HepG2 (cell line): Measurements from ENCODE around the gene SLC16A4. TPM values are rescaled to one million over a fixed set of nuclear protein-coding genes. Genes with fewer than 3 reads are reported as not detected.

Experiments used
- ATAC-seq: fragments of 200-7000 bp; cut with Tn5 transposase; 3 replicates; pipeline ENCODE4 v1.9.1; 2020; ENCODE audit warnings: mild to moderate bottlenecking, moderate library complexity
- BruUV-seq: library from RNA; stranded (reverse); fragments of 400-500 nt; replicated peaks from 2 replicates; lab custom pipeline; 2021; lab: Mats Ljungman, UMichigan
- CTCF ChIA-PET: fragments of 300-600 bp; formaldehyde crosslinking; extraction: SDS; loops from one replicate; lab custom pipeline; 2021; ENCODE audit warnings: low total read pairs, inconsistent platforms, low intra/inter-chr PET ratio; lab: Yijun Ruan, JAX
- POLR2A ChIA-PET: fragments of 350-600 bp; sonication (Branson Sonifier 250); formaldehyde crosslinking; loops from one replicate; lab custom pipeline; 2020; ENCODE audit warnings: antibody characterized with exemption, inconsistent platforms; lab: Yijun Ruan, JAX
- DNase-seq: peaks from one replicate; pipeline ENCODE4 v3.0.0-alpha.2; 2015; ENCODE audit warnings: low spot score
- FAIRE-seq: peaks from 3 replicates; lab custom pipeline; 2011; peaks lifted over from hg19 to GRCh38; lab: Jason Lieb, UNC
- H2AFZ ChIP-seq: one replicate; pipeline ENCODE4 v1.6.1; 2011; ENCODE audit warnings: low read length, inconsistent platforms
- H3K27ac ChIP-seq: fragments of 300-600 bp; 3 replicates; pipeline ENCODE4 v1.8.0; 2011; ENCODE audit warnings: mixed run types, mild to moderate bottlenecking, mixed read lengths, low read length, inconsistent platforms; ENCODE audit not compliant: insufficient read depth; ENCODE audit errors: extremely low read length
- H3K27me3 ChIP-seq, 2 experiments: fragments of 200-600 bp in 1 of 2; 2 replicates in 1 of 2; 3 replicates in 1 of 2; pipeline versions ENCODE4 v1.6.0 to v1.8.0; 2011; ENCODE audit warnings: low read length in 2 of 2, mild to moderate bottlenecking in 2 of 2, moderate library complexity in 2 of 2, inconsistent platforms in 1 of 2; ENCODE audit not compliant: insufficient read depth in 2 of 2, control insufficient read depth in 1 of 2
- H3K36me3 ChIP-seq, 2 experiments: fragments of 200-600 bp in 1 of 2; replicated peaks in 1 of 2; 2 replicates in 1 of 2; 3 replicates in 1 of 2; pipeline versions ENCODE4 v1.5.1 to v1.8.0; 2011; ENCODE audit warnings: low read length in 2 of 2, inconsistent platforms in 1 of 2; ENCODE audit not compliant: insufficient read depth in 2 of 2, control insufficient read depth in 1 of 2
- H3K4me1 ChIP-seq: 2 replicates; pipeline ENCODE4 v1.5.1; 2012; ENCODE audit warnings: low read length, inconsistent platforms; ENCODE audit not compliant: insufficient read depth
- H3K4me2 ChIP-seq: 2 replicates; pipeline ENCODE4 v1.6.0; 2011; ENCODE audit warnings: low read depth, low read length, inconsistent platforms
- H3K4me3 ChIP-seq, 3 experiments: fragments of 200-600 bp in 1 of 3; sonication (generic), shearing (Covaris generic) in 1 of 3; replicated peaks in 1 of 3; 2 replicates each; pipeline ENCODE4 v1.5.1; 2011 to 2016; ENCODE audit warnings: low read length in 3 of 3, inconsistent platforms in 2 of 3, low read depth in 2 of 3, mild to moderate bottlenecking in 2 of 3, control low read depth in 1 of 3, mixed read lengths in 1 of 3; ENCODE audit not compliant: insufficient read depth in 1 of 3
- H3K79me2 ChIP-seq: one replicate; pipeline ENCODE4 v1.6.1; 2011; ENCODE audit warnings: low read length, inconsistent platforms; ENCODE audit not compliant: insufficient read depth
- H3K9ac ChIP-seq: 2 replicates; pipeline ENCODE4 v1.6.0; 2011; ENCODE audit warnings: mild to moderate bottlenecking, low read depth, low read length, inconsistent platforms; ENCODE audit not compliant: insufficient read depth
- H3K9me3 ChIP-seq: 2 replicates; pipeline ENCODE4 v1.5.1; 2012; ENCODE audit warnings: mild to moderate bottlenecking, low read length
- H4K20me1 ChIP-seq: 2 replicates; pipeline ENCODE4 v1.6.0; 2011; ENCODE audit warnings: inconsistent platforms, mild to moderate bottlenecking, low read length, moderate library complexity; ENCODE audit not compliant: insufficient read depth
- IRF1 ChIP-seq: sonication (generic); formaldehyde crosslinking; IDR thresholded peaks from 2 replicates; pipeline ENCODE4 v1.4.0; 2020; ENCODE audit warnings: low read depth, mild to moderate bottlenecking, missing genetic modification reagents
- ISX ChIP-seq: sonication (generic); formaldehyde crosslinking; conservative IDR thresholded peaks from 2 replicates; pipeline ENCODE4 v1.5.0; 2020; ENCODE audit warnings: missing genetic modification reagents
- KDM4B ChIP-seq: sonication (generic); formaldehyde crosslinking; IDR thresholded peaks from 2 replicates; pipeline ENCODE4 v1.4.0; 2020; ENCODE audit warnings: missing genetic modification reagents
- NRL ChIP-seq: sonication (generic); formaldehyde crosslinking; IDR thresholded peaks from 2 replicates; pipeline ENCODE4 v1.5.0; 2020; ENCODE audit warnings: missing genetic modification reagents, mild to moderate bottlenecking, moderate library complexity, borderline replicate concordance
- PCBP2 ChIP-seq: fragments of 200-400 bp; formaldehyde crosslinking; optimal IDR thresholded peaks from 2 replicates; pipeline ENCODE3; 2018; ENCODE audit warnings: low read length, low read depth; ENCODE audit not compliant: poor library complexity, severe bottlenecking
- PHF20 ChIP-seq: sonication (generic); formaldehyde crosslinking; IDR thresholded peaks from 2 replicates; pipeline ENCODE4 v1.5.0; 2020; ENCODE audit warnings: mild to moderate bottlenecking, missing genetic modification reagents
- RFX5 ChIP-seq: IDR thresholded peaks from 2 replicates; pipeline ENCODE4 v1.6.1; 2011; ENCODE audit warnings: low read depth, low read length, improper control_type of control experiment
- SRF ChIP-seq: IDR thresholded peaks from 2 replicates; pipeline ENCODE4 v1.6.1; 2011; ENCODE audit warnings: mild to moderate bottlenecking, low read depth, low read length, moderate library complexity
- TAF1 ChIP-seq: sonication (generic); formaldehyde crosslinking; IDR thresholded peaks from 2 replicates; pipeline ENCODE4 v1.4.0; 2020; ENCODE audit warnings: missing genetic modification reagents
- ZBTB46 ChIP-seq: sonication (generic); formaldehyde crosslinking; IDR thresholded peaks from 2 replicates; pipeline ENCODE4 v1.4.0; 2020; ENCODE audit warnings: mild to moderate bottlenecking, missing genetic modification reagents, borderline replicate concordance
- ZFP36L2 ChIP-seq: sonication (generic); formaldehyde crosslinking; IDR thresholded peaks from 2 replicates; pipeline ENCODE4 v1.4.0; 2020; ENCODE audit warnings: missing genetic modification reagents
- ZFY ChIP-seq: sonication (generic); formaldehyde crosslinking; IDR thresholded peaks from 2 replicates; pipeline ENCODE4 v1.4.0; 2020; ENCODE audit warnings: missing genetic modification reagents
- ZNF260 ChIP-seq: sonication (generic); formaldehyde crosslinking; IDR thresholded peaks from 2 replicates; pipeline ENCODE4 v1.4.0; 2020; ENCODE audit warnings: missing genetic modification reagents, low read depth, mild to moderate bottlenecking, borderline replicate concordance
- ZNF30 ChIP-seq: sonication (generic); formaldehyde crosslinking; IDR thresholded peaks from 2 replicates; pipeline ENCODE4 v1.5.0; 2020; ENCODE audit warnings: mild to moderate bottlenecking, missing genetic modification reagents
- WGBS: methylation state at CpG from one replicate; pipeline ENCODE4 v1.1.6; 2017; ENCODE audit warnings: low lambda C conversion rate; 5-methylcytosine and 5-hydroxymethylcytosine counted together
- in situ Hi-C: cut with HindIII; loops from 2 replicates; pipeline ENCODE4 v1.10.0; 2017; ENCODE audit warnings: low pct_unique_long_range_greater_than_20kb; ENCODE audit not compliant: extremely low pct_ligation_motif_present
- intact Hi-C: fragments of 100-400 bp; cut with micrococcal nuclease; formaldehyde crosslinking; loops from one replicate; pipeline ENCODE4 v1.10.0; 2022; ENCODE audit not compliant: unreplicated experiment
- polyA plus RNA-seq, 8 experiments: library from polyadenylated mRNA; depleted of rRNA in 3 of 8; stranded (reverse) in 7 of 8; unstranded in 1 of 8; fragments of >200 nt; fragmentation: Illumina TruSeq in 4 of 8; extraction: Trizol in 4 of 8; gene quantifications; 2 replicates each; pipeline versions ENCODE4 v1.2.1 to v1.2.3, GENCODE V29; 2011 to 2016; ENCODE audit warnings: low read depth in 4 of 8, missing spikeins in 1 of 8, mixed read lengths in 1 of 8; ENCODE audit not compliant: insufficient read depth in 1 of 8
- total RNA-seq, 5 experiments: library from RNA; depleted of rRNA; stranded (reverse); fragments of >200 nt; fragmentation: Illumina TruSeq; extraction: Trizol; gene quantifications; 2 replicates each; pipeline ENCODE4 v1.2.3, GENCODE V29; 2016; ENCODE audit warnings: low read depth in 1 of 5

The SLC16A4 gene
- total and polyA plus RNA-seq, 2 of the 13 experiments (the other 11 are each of a cell fraction or from before 2014, with no cell fraction given) = 1.1 to 1.5 TPM

- Histone ChIP-seq H3K79me2 (peaks cover 21% of the 10 kb centered on the region), H3K4me1 (peaks cover 20% of the 10 kb centered on the region), H4K20me1 (no peaks in the 10 kb centered on the region), H3K4me3 (no peak overlapping the region), H3K27ac (no peak overlapping the region), H3K9me3 (no peaks in the 10 kb centered on the region), H2AFZ (no peak overlapping the region), H3K4me2 (no peak overlapping the region), H3K9ac (no peak overlapping the region), H3K36me3 (peaks cover 4 to 14% of the 10 kb centered on the region in 2 experiments; a peak in 2 of 5 replicates), H3K27me3 (no peaks in the 10 kb centered on the region)
- intact Hi-C loops = no loop called here
- no TSS peak for BruUV-seq
- TF ChIP-seq ZNF30 (CRISPR knock-in tag) = no peak
- TF ChIP-seq ZBTB46 (CRISPR knock-in tag) = no peak
- DNase-seq = no peak
- 100% methylated on average over 3 of the region's 3 CpGs for WGBS
- no peak for FAIRE-seq
- ChIA-PET POLR2A (interaction anchor here (1.0 kb wide), 1 partner anchor 26 kb away, joined by 4 read pairs; the partner anchor contains the start of gene RBM15), CTCF (no interaction called here)
- ATAC-seq = no peak
- in situ Hi-C loops = no loop called here
Measured at GRCh38 chr1:110364221-110364620, 26.6 kb downstream of the SLC16A4 start.

GRCh38 chr1:110361856-110362255 lies 29.0 kb downstream of the SLC16A4 start:
- 98% methylated on average over 1 of the region's 1 CpG for WGBS
- ATAC-seq (no peak), DNase-seq (no peak), FAIRE-seq (no peak)
- in situ Hi-C loops = no loop called here
- ChIA-PET POLR2A (no interaction called here), CTCF (no interaction called here)
- intact Hi-C loops = no loop called here
- H3K79me2 ChIP-seq = peaks cover 30% of the 10 kb centered on the region
- peaks cover 4 to 19% of the 10 kb centered on the region in 2 experiments; a peak in 2 of 5 replicates for H3K36me3 ChIP-seq
- BruUV-seq = no TSS peak
- H3K4me3 ChIP-seq = no peak overlapping the region
- no peaks in the 10 kb centered on the region for H3K27me3 ChIP-seq
- no peak overlapping the region for H3K9ac ChIP-seq
- no peaks in the 10 kb centered on the region for H4K20me1 ChIP-seq
- peaks cover 17% of the 10 kb centered on the region for H3K4me1 ChIP-seq
- no peak overlapping the region for H3K4me2 ChIP-seq
- H2AFZ ChIP-seq = no peak overlapping the region
- H3K9me3 ChIP-seq = no peaks in the 10 kb centered on the region
- no peak overlapping the region for H3K27ac ChIP-seq
- TF ChIP-seq ZFY (CRISPR knock-in tag) = no peak
- TF ChIP-seq NRL (CRISPR knock-in tag) = no peak
- no peak for TF ChIP-seq KDM4B (CRISPR knock-in tag)
- no peak for TF ChIP-seq PCBP2
- TF ChIP-seq ZNF260 (CRISPR knock-in tag) = no peak
- no peak for TF ChIP-seq ZFP36L2 (CRISPR knock-in tag)
- no peak for TF ChIP-seq RFX5
- TF ChIP-seq SRF = no peak
- TF ChIP-seq PHF20 (CRISPR knock-in tag) = no peak
- TF ChIP-seq ISX (CRISPR knock-in tag) = no peak
- no peak for TF ChIP-seq IRF1 (CRISPR knock-in tag)
- TF ChIP-seq TAF1 = no peak
